Pancreas (tissue), 10 donors: ENCODE results near the gene GDA. TPM values are rescaled to one million over a fixed set of nuclear protein-coding genes. Genes with fewer than 3 reads are reported as not detected.

Experiments
- ATAC-seq, 4 donors: fragments of 200-7000 bp; cut with Tn5 transposase; one replicate each; pipeline versions ENCODE4 v1.8.0 to v1.9.1; 2020; ENCODE audit warnings: mild to moderate bottlenecking in 4 of 4, moderate library complexity in 4 of 4
- DNase-seq, 6 donors: peaks; one replicate each; pipeline ENCODE4 v3.0.0-alpha.2; 2020
- FAIRE-seq: peaks from 2 replicates; lab custom pipeline; 2012; peaks lifted over from hg19 to GRCh38; lab: Jason Lieb, UNC
- H3K27ac ChIP-seq, 4 donors: fragments of 200-600 bp; sonication (generic); 1 replicate in 3 of 4; 2 replicates in 1 of 4; pipeline versions ENCODE4 v1.5.0 to v1.8.0; 2020
- H3K27me3 ChIP-seq, 4 donors: fragments of 200-600 bp; one replicate each; pipeline ENCODE4 v1.8.0; 2021
- H3K36me3 ChIP-seq, 3 donors: fragments of 200-600 bp; sonication (generic) in 1 of 3; one replicate each; pipeline versions ENCODE4 v1.5.0 to v1.8.0; 2020 to 2021
- H3K4me1 ChIP-seq, 3 donors: fragments of 200-600 bp; one replicate each; pipeline ENCODE4 v1.8.0; 2021
- H3K4me3 ChIP-seq, 4 donors: fragments of 200-600 bp; sonication (generic) in 2 of 4; one replicate each; pipeline versions ENCODE4 v1.5.0 to v1.8.0; 2020 to 2021
- H3K9me3 ChIP-seq, 4 donors: fragments of 200-600 bp; one replicate each; pipeline ENCODE4 v1.8.0; 2021
- CTCF ChIP-seq, 4 donors: fragments of 200-600 bp; sonication (generic) in 3 of 4; IDR thresholded peaks; one replicate each; pipeline versions ENCODE4 v1.5.0 to v1.8.0; 2021; ENCODE audit warnings: antibody characterized with exemption in 4 of 4
- WGBS, 2 donors: extraction: QIAGEN DNeasy Blood & Tissue Kit; methylation state at CpG; one replicate each; pipeline ENCODE4 v1.1.7; 2013; 5-methylcytosine and 5-hydroxymethylcytosine counted together
- intact Hi-C, 3 donors: fragments of 100-400 bp; cut with DNase I; formaldehyde crosslinking; loops; one replicate each; pipeline versions ENCODE4 v1.11.1 to v1.14.2; 2022
- polyA plus RNA-seq, 2 donors: library from polyadenylated mRNA; stranded (reverse); fragments of 200-250 nt; gene quantifications; one replicate each; pipeline ENCODE4 v1.2.3, GENCODE V29; 2013
- total RNA-seq, 6 donors: library from RNA; stranded (reverse); fragmentation: NEBNext Ultra II Directional in 4 of 6; extraction: Animal tissue kit (Norgen Biotek cat#: 25700) in 4 of 6; gene quantifications; one replicate each; pipeline versions ENCODE4 v1.2.1 to v1.2.4, GENCODE V29; 2021 to 2023
- donor health status: healthy with polysubstance abuse.
- donor health status: DM: no; HTN: no; CAD: no; lungs with moderate emphysema.
- donor health status: DM: no; HTN: no; CAD: no.
- donor health status: control.
- donor health status: control.
- donor health status: Bipolar disorder and iron deficiency.
- donor health status: DM: yes; HTN: yes; CAD: no.
- donor health status: DM: no; HTN: no; CAD: no.
- donor health status: DM: no; HTN: no; CAD: no.
- donor health status: DM: yes; HTN: yes; CAD: no.

The GDA gene
- total and polyA plus RNA-seq, 8 donors: 1.0 to 11.6 (median 2.1) TPM

GRCh38 chr9:72255569-72255968 lies 106.3 kb downstream of the GDA start:
- ATAC-seq (no peak), DNase-seq (no peak), FAIRE-seq (no peak)
- Histone ChIP-seq H3K4me1 (no peaks in the 10 kb centered on the region), H3K36me3 (no peaks in the 10 kb centered on the region), H3K27me3 (no peaks in the 10 kb centered on the region), H3K9me3 (no peaks in the 10 kb centered on the region), H3K4me3 (no peak overlapping the region), H3K27ac (no peak overlapping the region)
- 69 to 76% methylated on average over 4 of the region's 4 CpGs for WGBS, 2 donors
- intact Hi-C loops: no loop called here
- TF ChIP-seq CTCF (IDR thresholded peaks at IDR 0.05): no peak

- Histone ChIP-seq H3K27ac (no peak overlapping the region), H3K9me3 (no peaks in the 10 kb centered on the region), H3K4me1 (no peaks in the 10 kb centered on the region), H3K27me3 (no peaks in the 10 kb centered on the region), H3K36me3 (no peaks in the 10 kb centered on the region), H3K4me3 (no peak overlapping the region)
- no peak for TF ChIP-seq CTCF (IDR thresholded peaks at IDR 0.05)
- ATAC-seq (no peak), DNase-seq (no peak), FAIRE-seq (no peak)
- WGBS, 2 donors: 82 to 87% methylated on average over 6 of the region's 6 CpGs
- intact Hi-C loops: no loop called here
Measured at GRCh38 chr9:72256931-72257330, 107.7 kb downstream of the GDA start.

GRCh38 chr9:72257814-72258213 lies 108.6 kb downstream of the GDA start:
- ATAC-seq: no peak
- Histone ChIP-seq H3K4me3 (no peak overlapping the region), H3K27me3 (no peaks in the 10 kb centered on the region), H3K36me3 (no peaks in the 10 kb centered on the region), H3K27ac (no peak overlapping the region), H3K4me1 (no peaks in the 10 kb centered on the region), H3K9me3 (no peaks in the 10 kb centered on the region)
- intact Hi-C loops: no loop called here
- no peak for TF ChIP-seq CTCF (IDR thresholded peaks at IDR 0.05)
- DNase-seq: no peak
- FAIRE-seq: no peak
- WGBS, 2 donors: 67 to 68% methylated on average over 3 of the region's 3 CpGs

GRCh38 chr9:72262063-72262462 lies 112.8 kb downstream of the GDA start:
- intact Hi-C loops: no loop called here
- no peak for TF ChIP-seq CTCF (IDR thresholded peaks at IDR 0.05)
- no peak for DNase-seq
- H3K4me3 ChIP-seq: no peak overlapping the region
- no peaks in the 10 kb centered on the region for H3K36me3 ChIP-seq
- ATAC-seq: no peak
- no peak for FAIRE-seq
- no peaks in the 10 kb centered on the region for H3K9me3 ChIP-seq
- 45% methylated on average over 2 of the region's 2 CpGs for WGBS, 2 donors
- H3K4me1 ChIP-seq: no peaks in the 10 kb centered on the region
- no peaks in the 10 kb centered on the region for H3K27me3 ChIP-seq
- H3K27ac ChIP-seq: no peak overlapping the region

- Histone ChIP-seq H3K27ac (no peak overlapping the region), H3K4me3 (no peak overlapping the region), H3K36me3 (no peaks in the 10 kb centered on the region), H3K9me3 (no peaks in the 10 kb centered on the region), H3K4me1 (no peaks in the 10 kb centered on the region), H3K27me3 (no peaks in the 10 kb centered on the region)
- intact Hi-C loops: no loop called here
- FAIRE-seq: no peak
- DNase-seq: no peak
- no peak for TF ChIP-seq CTCF (IDR thresholded peaks at IDR 0.05)
- 69 to 79% methylated on average over 1 of the region's 1 CpG for WGBS, 2 donors
- no peak for ATAC-seq
Measured at GRCh38 chr9:72263572-72263971, 114.3 kb downstream of the GDA start.
